ENCODE results near the gene KCNQ2.
"Not testable (repeated sequence)": the region's sequence is repeated elsewhere in the genome, so short reads cannot be mapped to it uniquely, and the experiment has no call there.

KCNQ2 gene

GRCh38 chr20:63471981-63472831 is at the start of gene KCNQ2:
KCNQ2 (minus strand) TSS chr20:63472655; CDS start chr20:63472463, 192 bp downstream.
- no peaks in the 10 kb centered on the region for H3K4me1 ChIP-seq (ENCODE audit: control insufficient read depth, insufficient read depth, low read length, unreplicated experiment)

GRCh38 chr20:63521602-63522001 is 49.1 kb upstream of the KCNQ2 start:
- Histone ChIP-seq H3K4me3 (ENCODE audit: low read depth, low read length) (peak overlapping the region; percentile 98), H3K79me2 (ENCODE audit: control insufficient read depth, insufficient read depth, low read length, unreplicated experiment) (peaks cover 17% of the 10 kb centered on the region), H2AFZ (ENCODE audit: low read length, unreplicated experiment) (no peak overlapping the region), H3K36me3 (ENCODE audit: insufficient read depth, low read length) (peaks cover 19% of the 10 kb centered on the region), H3K4me1 (ENCODE audit: control insufficient read depth, insufficient read depth, low read length, unreplicated experiment) (peaks cover 4% of the 10 kb centered on the region), H3K27ac (ENCODE audit: low read depth, low read length) (no peak overlapping the region), H3K27me3 (ENCODE audit: insufficient read depth, low read length) (no peaks in the 10 kb centered on the region)

More at GRCh38 chr20:63471981-63472831, at the start of gene KCNQ2:
- H3K27ac ChIP-seq (ENCODE audit: low read depth, low read length): no peak within 1 kb of the TSS
- H2AFZ ChIP-seq (ENCODE audit: low read length, unreplicated experiment): no peak within 1 kb of the TSS
- H3K36me3 ChIP-seq (ENCODE audit: insufficient read depth, low read length): no peaks in the 10 kb centered on the region
- no peak within 1 kb of the TSS for H3K4me3 ChIP-seq (ENCODE audit: low read depth, low read length)
- peaks cover 87% of the 10 kb centered on the region for H3K27me3 ChIP-seq (ENCODE audit: insufficient read depth, low read length)
- no peaks in the 10 kb centered on the region for H3K79me2 ChIP-seq (ENCODE audit: control insufficient read depth, insufficient read depth, low read length, unreplicated experiment)

- H2AFZ ChIP-seq (ENCODE audit: low read length, unreplicated experiment): no peak overlapping the region
- H3K27ac ChIP-seq (ENCODE audit: low read depth, low read length): peak overlapping the region; percentile 83
- H3K4me1 ChIP-seq (ENCODE audit: control insufficient read depth, insufficient read depth, low read length, unreplicated experiment): peaks cover 4% of the 10 kb centered on the region
- H3K36me3 ChIP-seq (ENCODE audit: insufficient read depth, low read length): peaks cover 19% of the 10 kb centered on the region
- H3K27me3 ChIP-seq (ENCODE audit: insufficient read depth, low read length): no peaks in the 10 kb centered on the region
- H3K4me3 ChIP-seq (ENCODE audit: low read depth, low read length): peak overlapping the region; percentile 98
- H3K79me2 ChIP-seq (ENCODE audit: control insufficient read depth, insufficient read depth, low read length, unreplicated experiment): peaks cover 17% of the 10 kb centered on the region
These were observed 48.6 kb upstream of the KCNQ2 start for GRCh38 chr20:63520934-63521601.

- Histone ChIP-seq H3K4me3 (ENCODE audit: low read depth, low read length) (peak within 1 kb of the TSS; percentile 98), H3K36me3 (ENCODE audit: insufficient read depth, low read length) (peaks cover 19% of the 10 kb centered on the region), H3K79me2 (ENCODE audit: control insufficient read depth, insufficient read depth, low read length, unreplicated experiment) (peaks cover 17% of the 10 kb centered on the region), H3K27ac (ENCODE audit: low read depth, low read length) (peak within 1 kb of the TSS; percentile 83), H3K27me3 (ENCODE audit: insufficient read depth, low read length) (no peaks in the 10 kb centered on the region), H3K4me1 (ENCODE audit: control insufficient read depth, insufficient read depth, low read length, unreplicated experiment) (peaks cover 4% of the 10 kb centered on the region), H2AFZ (ENCODE audit: low read length, unreplicated experiment) (peak within 1 kb of the TSS; percentile 99)
These were observed 48.1 kb upstream of the KCNQ2 start, which contains the start of gene PPDPF for GRCh38 chr20:63520504-63520933. PPDPF (plus strand) TSS chr20:63520765; CDS start chr20:63521309, 544 bp downstream.

- Histone ChIP-seq H3K36me3 (ENCODE audit: insufficient read depth, low read length) (peaks cover 19% of the 10 kb centered on the region), H3K27ac (ENCODE audit: low read depth, low read length) (peak overlapping the region; percentile 83), H3K79me2 (ENCODE audit: control insufficient read depth, insufficient read depth, low read length, unreplicated experiment) (peaks cover 17% of the 10 kb centered on the region), H3K4me3 (ENCODE audit: low read depth, low read length) (peak overlapping the region; percentile 98), H3K27me3 (ENCODE audit: insufficient read depth, low read length) (no peaks in the 10 kb centered on the region), H2AFZ (ENCODE audit: low read length, unreplicated experiment) (peak overlapping the region; percentile 99), H3K4me1 (ENCODE audit: control insufficient read depth, insufficient read depth, low read length, unreplicated experiment) (peaks cover 4% of the 10 kb centered on the region)
These were observed 47.4 kb upstream of the KCNQ2 start for GRCh38 chr20:63519668-63520503.

- Histone ChIP-seq H2AFZ (ENCODE audit: low read length, unreplicated experiment) (no peak overlapping the region), H3K27me3 (ENCODE audit: insufficient read depth, low read length) (no peaks in the 10 kb centered on the region)
These were observed 46.7 kb upstream of the KCNQ2 start for GRCh38 chr20:63518946-63519667.

GRCh38 chr20:63518351-63518861 is 46.0 kb upstream of the KCNQ2 start:
- no peak overlapping the region for H3K27ac ChIP-seq (ENCODE audit: low read depth, low read length)
- peaks cover 17% of the 10 kb centered on the region for H3K79me2 ChIP-seq (ENCODE audit: control insufficient read depth, insufficient read depth, low read length, unreplicated experiment)
- no peak overlapping the region for H2AFZ ChIP-seq (ENCODE audit: low read length, unreplicated experiment)
- peaks cover 3% of the 10 kb centered on the region; the same call in 1 of the 2 replicates for H3K27me3 ChIP-seq (ENCODE audit: insufficient read depth, low read length)
- peaks cover 4% of the 10 kb centered on the region for H3K4me1 ChIP-seq (ENCODE audit: control insufficient read depth, insufficient read depth, low read length, unreplicated experiment)
- no peak overlapping the region for H3K4me3 ChIP-seq (ENCODE audit: low read depth, low read length)
- peaks cover 13% of the 10 kb centered on the region for H3K36me3 ChIP-seq (ENCODE audit: insufficient read depth, low read length)

More at GRCh38 chr20:63518946-63519667, 46.7 kb upstream of the KCNQ2 start:
- no peak overlapping the region for H3K27ac ChIP-seq (ENCODE audit: low read depth, low read length)
- peaks cover 19% of the 10 kb centered on the region for H3K36me3 ChIP-seq (ENCODE audit: insufficient read depth, low read length)
- H3K79me2 ChIP-seq (ENCODE audit: control insufficient read depth, insufficient read depth, low read length, unreplicated experiment): peaks cover 17% of the 10 kb centered on the region
- peaks cover 4% of the 10 kb centered on the region for H3K4me1 ChIP-seq (ENCODE audit: control insufficient read depth, insufficient read depth, low read length, unreplicated experiment)
- H3K4me3 ChIP-seq (ENCODE audit: low read depth, low read length): peak overlapping the region; percentile 98

- no peak overlapping the region for H3K27ac ChIP-seq (ENCODE audit: low read depth, low read length)
- H3K36me3 ChIP-seq (ENCODE audit: insufficient read depth, low read length): peaks cover 7% of the 10 kb centered on the region; the same call in 1 of the 2 replicates
- peaks cover 6% of the 10 kb centered on the region; the same call in 1 of the 2 replicates for H3K27me3 ChIP-seq (ENCODE audit: insufficient read depth, low read length)
- H2AFZ ChIP-seq (ENCODE audit: low read length, unreplicated experiment): no peak overlapping the region
- peaks cover 4% of the 10 kb centered on the region for H3K4me1 ChIP-seq (ENCODE audit: control insufficient read depth, insufficient read depth, low read length, unreplicated experiment)
- H3K4me3 ChIP-seq (ENCODE audit: low read depth, low read length): no peak overlapping the region
- H3K79me2 ChIP-seq (ENCODE audit: control insufficient read depth, insufficient read depth, low read length, unreplicated experiment): peaks cover 17% of the 10 kb centered on the region
These were observed 45.2 kb upstream of the KCNQ2 start for GRCh38 chr20:63517376-63518309.

GRCh38 chr20:63514520-63514919 is 42.1 kb upstream of the KCNQ2 start:
- H2AFZ ChIP-seq (ENCODE audit: low read length, unreplicated experiment); H3K27ac ChIP-seq (ENCODE audit: low read depth, low read length): not testable (repeated sequence)

More at GRCh38 chr20:63514520-63514919, 42.1 kb upstream of the KCNQ2 start:
- not testable (repeated sequence) for H3K4me1 ChIP-seq (ENCODE audit: control insufficient read depth, insufficient read depth, low read length, unreplicated experiment); H3K36me3 ChIP-seq (ENCODE audit: insufficient read depth, low read length); H3K27me3 ChIP-seq (ENCODE audit: insufficient read depth, low read length); H3K4me3 ChIP-seq (ENCODE audit: low read depth, low read length); H3K79me2 ChIP-seq (ENCODE audit: control insufficient read depth, insufficient read depth, low read length, unreplicated experiment)
